Ovary (tissue), 9 donors: Measurements from ENCODE around the gene DEFB113. TPM values are rescaled to one million over a fixed set of nuclear protein-coding genes. Genes with fewer than 3 reads are reported as not detected.

Experiments used
- DNase-seq, 5 donors: peaks; one replicate each; pipeline ENCODE4 v3.0.0-alpha.2; 2019 to 2020
- H3K27ac ChIP-seq, 2 donors: fragments of 200-600 bp; one replicate each; pipeline versions ENCODE4 v1.5.1 to v1.8.0; 2019 to 2022
- H3K27me3 ChIP-seq: fragments of 200-600 bp; one replicate; pipeline ENCODE4 v1.8.0; 2022
- H3K36me3 ChIP-seq: fragments of 200-600 bp; sonication (generic); one replicate; pipeline ENCODE4 v1.5.1; 2019
- H3K4me1 ChIP-seq: one replicate; pipeline ENCODE4 v1.8.1; 2013; ENCODE audit warnings: mild to moderate bottlenecking, moderate library complexity; ENCODE audit not compliant: insufficient read depth
- H3K4me3 ChIP-seq: fragments of 200-600 bp; sonication (generic); one replicate; pipeline ENCODE4 v1.5.1; 2017
- H3K9me3 ChIP-seq, 2 donors: fragments of 200-600 bp in 1 of 2; sonication (generic) in 1 of 2; one replicate each; pipeline versions ENCODE4 v1.5.1 to v1.8.1; 2013 to 2019; ENCODE audit warnings: mild to moderate bottlenecking in 1 of 2, moderate library complexity in 1 of 2
- CTCF ChIP-seq, 3 donors: fragments of 450-650 bp in 2 of 3; fragments of 200-600 bp in 1 of 3; IDR thresholded peaks; one replicate each; pipeline versions ENCODE4 v1.5.1 to v1.8.0; 2016 to 2022; ENCODE audit warnings: antibody characterized with exemption in 3 of 3, mild to moderate bottlenecking in 1 of 3
- EP300 ChIP-seq: sonication (generic); formaldehyde crosslinking; IDR thresholded peaks from one replicate; pipeline ENCODE4 v1.6.1; 2017; ENCODE audit warnings: antibody characterized with exemption
- POLR2A ChIP-seq: fragments of 450-650 bp; IDR thresholded peaks from one replicate; pipeline ENCODE4 v1.6.1; 2017; ENCODE audit warnings: antibody characterized with exemption, mild to moderate bottlenecking, moderate library complexity
- WGBS, 3 donors: extraction: QIAGEN DNeasy Blood & Tissue Kit in 1 of 3; methylation state at CpG; one replicate each; pipeline versions ENCODE4 v1.1.5 to v1.1.7; 2013 to 2017; 5-methylcytosine and 5-hydroxymethylcytosine counted together
- intact Hi-C, 4 donors: fragments of 100-400 bp; cut with DNase I; formaldehyde crosslinking; loops; one replicate each; pipeline versions ENCODE4 v1.11.0 to v1.15.1; 2022 to 2023
- polyA plus RNA-seq, 2 donors: library from polyadenylated mRNA; stranded (reverse); fragments of 200-250 nt in 1 of 2; fragments of 350-450 nt in 1 of 2; fragmentation: Illumina TruSeq in 1 of 2; extraction: RNeasy Lipid Tissue Mini Kit (QIAGEN cat#74804) in 1 of 2; gene quantifications; one replicate each; pipeline ENCODE4 v1.2.3, GENCODE V29; 2013 to 2014
- total RNA-seq, 7 donors: library from RNA; depleted of rRNA in 2 of 7; stranded (reverse); fragments of >200 nt in 2 of 7; fragmentation: NEBNext Ultra II Directional in 3 of 7; extraction: Animal tissue kit (Norgen Biotek cat#: 25700) in 3 of 7; gene quantifications; one replicate each; pipeline versions ENCODE4 v1.1.0 to v1.2.4, GENCODE V29; 2016 to 2023
- donor health status: DM: no; HTN: no; CAD: no; lungs with moderate emphysema.
- donor health status: DM: no; HTN: no; CAD: no.
- donor health status: Bipolar disorder and iron deficiency.
- donor health status: DM: yes; HTN: yes; CAD: no.
- donor health status: DM: no; HTN: no; CAD: no.
- donor health status: DM: yes; HTN: yes; CAD: no.

Gene DEFB113
- total and polyA plus RNA-seq, 9 donors = not detected

GRCh38 chr6:49919935-49920644 is 49.3 kb downstream of the DEFB113 start:
- TF ChIP-seq POLR2A = no peak
- no peak for TF ChIP-seq EP300
- TF ChIP-seq CTCF (IDR thresholded peaks at IDR 0.05) = no peak
- intact Hi-C loops = no loop called here
- DNase-seq = no peak
- Histone ChIP-seq H3K27ac (no peak overlapping the region), H3K4me3 (no peak overlapping the region), H3K4me1 (no peaks in the 10 kb centered on the region), H3K27me3 (no peaks in the 10 kb centered on the region), H3K36me3 (no peaks in the 10 kb centered on the region), H3K9me3 (no peaks in the 10 kb centered on the region)
- WGBS, 3 donors = 84% methylated on average over 5 of the region's 5 CpGs

- DNase-seq = no peak
- no peaks in the 10 kb centered on the region for H3K4me1 ChIP-seq
- no peak overlapping the region for H3K4me3 ChIP-seq
- WGBS, 3 donors = 72 to 81% (median 80%) methylated on average over 4 of the region's 4 CpGs
- intact Hi-C loops = no loop called here
- H3K27me3 ChIP-seq = no peaks in the 10 kb centered on the region
- H3K36me3 ChIP-seq = no peaks in the 10 kb centered on the region
- no peak overlapping the region for H3K27ac ChIP-seq
- TF ChIP-seq EP300 (no peak), POLR2A (no peak), CTCF (IDR thresholded peaks at IDR 0.05) (no peak)
- no peaks in the 10 kb centered on the region for H3K9me3 ChIP-seq
Observed at GRCh38 chr6:49919261-49919660, 50.2 kb downstream of the DEFB113 start.

GRCh38 chr6:49918787-49919186 is 50.6 kb downstream of the DEFB113 start:
- 71 to 93% (median 88%) methylated on average over 2 of the region's 2 CpGs for WGBS, 3 donors
- Histone ChIP-seq H3K36me3 (no peaks in the 10 kb centered on the region), H3K27me3 (no peaks in the 10 kb centered on the region), H3K27ac (no peak overlapping the region), H3K4me3 (no peak overlapping the region), H3K4me1 (no peaks in the 10 kb centered on the region), H3K9me3 (no peaks in the 10 kb centered on the region)
- intact Hi-C loops = no loop called here
- TF ChIP-seq POLR2A (no peak), CTCF (IDR thresholded peaks at IDR 0.05) (no peak), EP300 (no peak)
- no peak for DNase-seq

Other genes starting within 250 kb of the DEFB113 start
- 100 to 1,000 TPM in 1 of 7 donors, 10 to 100 TPM in 4, under 1 TPM in 1, not detected in 1; 0.30 to 541 (median 21.1) TPM for gene CRISP3, start 225.2 kb downstream of the DEFB113 start, total RNA-seq
- under 1 TPM; 0.10 to 0.90 TPM for gene CRISP3, start 225.2 kb downstream of the DEFB113 start, polyA plus RNA-seq
- gene PGK2, start 182.3 kb downstream of the DEFB113 start, total RNA-seq = not detected
- not detected for gene PGK2, start 182.3 kb downstream of the DEFB113 start, polyA plus RNA-seq
- gene CRISP1, start 103.1 kb downstream of the DEFB113 start, total RNA-seq = not detected
- not detected for gene CRISP1, start 103.1 kb downstream of the DEFB113 start, polyA plus RNA-seq
- gene DEFB114, start 5.5 kb downstream of the DEFB113 start, total RNA-seq = not detected
- not detected for gene DEFB114, start 5.5 kb downstream of the DEFB113 start, polyA plus RNA-seq
- gene DEFB110, start 52.4 kb upstream of the DEFB113 start, total RNA-seq = not detected
- gene DEFB110, start 52.4 kb upstream of the DEFB113 start, polyA plus RNA-seq = not detected
- gene DEFB112, start 80.3 kb upstream of the DEFB113 start, total RNA-seq = not detected
- gene DEFB112, start 80.3 kb upstream of the DEFB113 start, polyA plus RNA-seq = not detected